KMS-11 (cell line): Measurements from ENCODE around the gene UBE2E2.

ENCODE experiments used
- H2AFZ ChIP-seq: fragments of 200-600 bp; sonication (generic); 2 replicates; pipeline ENCODE4 v1.6.1; 2016; ENCODE audit warnings: antibody characterized with exemption, mixed run types, low read depth
- H3K27ac ChIP-seq: fragments of 200-600 bp; sonication (generic); 2 replicates; pipeline ENCODE4 v1.6.1; 2016; ENCODE audit warnings: mild to moderate bottlenecking, mixed run types
- H3K27me3 ChIP-seq: fragments of 200-600 bp; sonication (generic); 2 replicates; pipeline ENCODE4 v1.6.1; 2017; ENCODE audit warnings: mild to moderate bottlenecking, low read depth, mixed run types, moderate library complexity; ENCODE audit not compliant: insufficient read depth
- H3K36me3 ChIP-seq: fragments of 200-600 bp; sonication (generic); 2 replicates; pipeline ENCODE4 v1.6.1; 2017; ENCODE audit warnings: mild to moderate bottlenecking, mixed run types; ENCODE audit not compliant: insufficient read depth
- H3K4me1 ChIP-seq: fragments of 200-600 bp; sonication (generic); 2 replicates; pipeline ENCODE4 v1.6.1; 2016; ENCODE audit warnings: mild to moderate bottlenecking, low read depth, mixed run types; ENCODE audit not compliant: poor library complexity, severe bottlenecking
- H3K4me2 ChIP-seq: fragments of 200-600 bp; sonication (generic); 2 replicates; pipeline ENCODE4 v1.7.0; 2016; ENCODE audit warnings: mild to moderate bottlenecking, mixed run types
- H3K4me3 ChIP-seq: fragments of 200-600 bp; sonication (generic); IDR thresholded peaks from 2 replicates; pipeline ENCODE4 v1.6.1; 2017; ENCODE audit warnings: low read depth, low read length, mixed read lengths; ENCODE audit not compliant: insufficient read depth
- H3K79me2 ChIP-seq: fragments of 200-600 bp; sonication (generic); 2 replicates; pipeline ENCODE4 v1.6.1; 2016; ENCODE audit warnings: low read depth, mixed run types; ENCODE audit not compliant: insufficient read depth
- H3K9ac ChIP-seq: fragments of 200-600 bp; sonication (generic); 2 replicates; pipeline ENCODE4 v1.6.1; 2016; ENCODE audit warnings: mild to moderate bottlenecking, mixed run types
- H4K20me1 ChIP-seq: fragments of 200-600 bp; sonication (generic); 2 replicates; pipeline ENCODE4 v1.6.1; 2016; ENCODE audit warnings: mild to moderate bottlenecking, mixed run types; ENCODE audit not compliant: insufficient read depth
- TF ChIP-seq, protein P1 (sequence below): fragments of 200-600 bp; sonication (generic); conservative IDR thresholded peaks from 2 replicates; pipeline ENCODE4 v1.6.1; 2017; ENCODE audit warnings: low read depth, mild to moderate bottlenecking, antibody characterized with exemption, low read length, moderate library complexity, mixed read lengths

Gene UBE2E2

DNA sequence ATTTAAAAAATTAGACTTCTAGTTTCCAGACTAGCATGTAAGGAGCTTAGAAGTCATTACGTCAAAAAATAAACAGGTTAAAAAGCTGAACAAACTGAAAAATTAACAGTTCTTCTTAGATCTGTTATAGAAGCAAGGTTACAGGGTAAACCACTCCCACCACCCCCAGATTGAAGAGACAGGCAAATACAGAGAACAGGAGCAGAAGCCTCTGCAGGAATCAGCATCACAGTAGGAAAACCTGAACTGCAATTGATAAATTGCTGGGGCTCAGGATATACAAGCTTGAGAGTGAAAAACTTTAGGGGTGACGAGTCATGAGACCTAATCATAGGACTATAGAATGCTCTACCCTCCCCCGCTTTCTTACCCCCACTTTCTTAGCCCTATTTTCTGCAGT is 222.3 kb downstream of the UBE2E2 start:
- no peaks in the 10 kb centered on the region for H3K79me2 ChIP-seq
- H3K4me3 ChIP-seq = no peak overlapping the region
- H3K27ac ChIP-seq = no peak overlapping the region
- peaks cover 28% of the 10 kb centered on the region for H3K4me1 ChIP-seq
- TF ChIP-seq, protein P1, sequence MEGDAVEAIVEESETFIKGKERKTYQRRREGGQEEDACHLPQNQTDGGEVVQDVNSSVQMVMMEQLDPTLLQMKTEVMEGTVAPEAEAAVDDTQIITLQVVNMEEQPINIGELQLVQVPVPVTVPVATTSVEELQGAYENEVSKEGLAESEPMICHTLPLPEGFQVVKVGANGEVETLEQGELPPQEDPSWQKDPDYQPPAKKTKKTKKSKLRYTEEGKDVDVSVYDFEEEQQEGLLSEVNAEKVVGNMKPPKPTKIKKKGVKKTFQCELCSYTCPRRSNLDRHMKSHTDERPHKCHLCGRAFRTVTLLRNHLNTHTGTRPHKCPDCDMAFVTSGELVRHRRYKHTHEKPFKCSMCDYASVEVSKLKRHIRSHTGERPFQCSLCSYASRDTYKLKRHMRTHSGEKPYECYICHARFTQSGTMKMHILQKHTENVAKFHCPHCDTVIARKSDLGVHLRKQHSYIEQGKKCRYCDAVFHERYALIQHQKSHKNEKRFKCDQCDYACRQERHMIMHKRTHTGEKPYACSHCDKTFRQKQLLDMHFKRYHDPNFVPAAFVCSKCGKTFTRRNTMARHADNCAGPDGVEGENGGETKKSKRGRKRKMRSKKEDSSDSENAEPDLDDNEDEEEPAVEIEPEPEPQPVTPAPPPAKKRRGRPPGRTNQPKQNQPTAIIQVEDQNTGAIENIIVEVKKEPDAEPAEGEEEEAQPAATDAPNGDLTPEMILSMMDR = no peak
- H2AFZ ChIP-seq = no peak overlapping the region
- H3K27me3 ChIP-seq = no peaks in the 10 kb centered on the region
- H3K9ac ChIP-seq = no peak overlapping the region
- H3K36me3 ChIP-seq = no peaks in the 10 kb centered on the region
- no peaks in the 10 kb centered on the region for H4K20me1 ChIP-seq
- H3K4me2 ChIP-seq = no peak overlapping the region

DNA sequence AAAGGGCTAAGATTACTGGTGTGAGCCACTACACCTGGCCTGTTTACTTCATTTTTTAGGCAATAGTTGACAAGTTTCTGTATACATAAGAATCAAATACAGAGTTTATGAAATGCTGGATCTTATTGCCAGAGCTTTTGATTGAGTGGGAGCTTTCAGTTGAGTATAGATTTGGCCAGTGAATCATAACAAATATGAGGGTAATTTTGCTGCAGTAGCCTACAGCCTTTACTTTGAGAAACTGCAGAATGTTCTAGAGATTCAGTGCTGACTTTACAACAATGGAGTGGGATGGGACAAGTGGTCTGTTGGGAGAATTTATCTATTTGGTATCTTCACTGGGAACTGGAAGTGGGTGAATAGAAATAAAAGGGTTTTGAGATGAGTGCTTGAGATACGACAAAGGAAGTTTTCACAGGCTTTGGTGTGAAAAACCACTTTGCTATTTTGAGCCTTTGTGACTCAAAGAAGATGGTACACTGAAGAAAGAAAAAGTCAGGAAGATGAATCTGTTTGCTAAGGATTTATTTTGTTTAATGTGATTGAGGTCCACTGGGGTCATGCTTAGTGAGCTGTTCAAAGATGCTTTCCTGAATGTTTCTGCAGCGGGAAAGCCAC is 227.8 kb downstream of the UBE2E2 start:
- Histone ChIP-seq H3K36me3 (no peaks in the 10 kb centered on the region), H3K4me3 (no peak overlapping the region), H3K79me2 (no peaks in the 10 kb centered on the region), H4K20me1 (no peaks in the 10 kb centered on the region), H3K27me3 (no peaks in the 10 kb centered on the region), H3K4me2 (no peak overlapping the region), H2AFZ (no peak overlapping the region), H3K9ac (no peak overlapping the region), H3K27ac (no peak overlapping the region), H3K4me1 (peaks cover 4% of the 10 kb centered on the region)
- TF ChIP-seq, protein P1 = no peak

DNA sequence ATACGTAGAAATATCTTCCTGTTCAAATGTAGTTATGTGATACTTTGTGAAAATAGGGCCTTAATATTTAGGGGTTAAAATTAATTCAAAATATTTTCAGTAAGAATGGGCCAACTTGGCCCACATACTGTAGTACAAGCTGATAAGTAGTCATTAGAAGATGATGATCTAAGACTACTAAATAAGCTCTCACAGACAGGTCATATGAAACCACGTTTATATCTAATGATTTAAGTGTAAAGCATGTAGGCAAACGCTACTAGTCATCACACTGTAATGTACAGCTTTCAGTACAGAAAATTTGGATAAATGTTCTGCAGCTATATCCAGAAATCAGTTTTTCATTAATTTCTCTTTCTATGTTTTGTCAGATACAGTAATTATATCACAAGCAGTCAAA is 228.6 kb downstream of the UBE2E2 start:
- Histone ChIP-seq H3K79me2 (no peaks in the 10 kb centered on the region), H3K4me1 (peaks cover 4% of the 10 kb centered on the region), H3K27ac (no peak overlapping the region), H4K20me1 (no peaks in the 10 kb centered on the region), H3K27me3 (no peaks in the 10 kb centered on the region), H3K36me3 (no peaks in the 10 kb centered on the region), H3K4me2 (no peak overlapping the region), H3K4me3 (no peak overlapping the region), H2AFZ (no peak overlapping the region), H3K9ac (no peak overlapping the region)
- TF ChIP-seq, protein P1 = no peak

DNA sequence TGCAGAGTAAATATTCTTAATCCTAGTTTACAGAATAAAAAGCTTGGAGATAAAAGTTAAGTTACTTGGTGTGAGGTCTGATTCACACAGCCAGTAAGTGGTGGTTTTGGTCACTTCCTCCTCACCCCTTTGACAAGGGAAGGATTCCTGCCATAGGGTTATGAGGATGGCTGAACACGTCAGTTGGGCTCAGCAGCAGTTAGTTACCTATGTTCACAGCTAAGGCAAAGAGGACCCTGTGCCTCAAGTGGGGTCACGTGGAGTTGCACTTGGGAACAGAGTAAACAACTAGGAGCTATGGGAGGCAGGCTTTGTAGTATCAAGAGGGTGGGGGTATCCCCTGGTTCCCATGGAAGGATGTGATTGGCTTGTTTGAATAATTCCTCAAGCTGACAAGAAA is 232.2 kb downstream of the UBE2E2 start:
- TF ChIP-seq, protein P1 = no peak
- no peaks in the 10 kb centered on the region for H3K36me3 ChIP-seq
- no peak overlapping the region for H3K4me3 ChIP-seq
- no peak overlapping the region for H3K4me2 ChIP-seq
- H3K9ac ChIP-seq = no peak overlapping the region
- H3K4me1 ChIP-seq = peaks cover 15% of the 10 kb centered on the region
- no peaks in the 10 kb centered on the region for H3K27me3 ChIP-seq
- no peaks in the 10 kb centered on the region for H3K79me2 ChIP-seq
- H2AFZ ChIP-seq = no peak overlapping the region
- H4K20me1 ChIP-seq = no peaks in the 10 kb centered on the region
- no peak overlapping the region for H3K27ac ChIP-seq
